WTC11 (cell line): ENCODE data around the gene KCNE1. TPM values are rescaled to one million over a fixed set of nuclear protein-coding genes. Genes with fewer than 3 reads are reported as not detected.

Experiments
- ATAC-seq: fragments of 200-7000 bp; cut with Tn5 transposase; 2 replicates; pipeline ENCODE4 v1.10.0; 2021; ENCODE audit warnings: mild to moderate bottlenecking, moderate library complexity
- CTCF ChIA-PET: fragments of 300-600 bp; sonication (Branson Sonifier 250); formaldehyde crosslinking; loops from one replicate; lab custom pipeline; 2021; ENCODE audit warnings: antibody characterized with exemption; lab: Charles Lee
- POLR2A ChIA-PET: fragments of 350-600 bp; sonication (Branson Sonifier 250); formaldehyde crosslinking; loops from one replicate; lab custom pipeline; 2021; ENCODE audit warnings: antibody characterized with exemption; lab: Charles Lee
- DNase-seq: peaks from one replicate; pipeline ENCODE4 v3.0.0; 2021; ENCODE audit warnings: low spot score
- H3K27ac Mint-ChIP-seq: 2 replicates; pipeline ENCODE4 v1.8.0; 2021; ENCODE audit warnings: mixed read lengths
- H3K27me3 Mint-ChIP-seq: 2 replicates; pipeline ENCODE4 v1.8.0; 2021; ENCODE audit warnings: low read depth, mild to moderate bottlenecking, moderate library complexity, mixed read lengths
- H3K36me3 Mint-ChIP-seq: 2 replicates; pipeline ENCODE4 v1.8.0; 2021; ENCODE audit warnings: mixed read lengths
- H3K4me1 Mint-ChIP-seq: 2 replicates; pipeline ENCODE4 v1.8.0; 2022; ENCODE audit warnings: mixed read lengths
- H3K4me3 Mint-ChIP-seq: 2 replicates; pipeline ENCODE4 v1.8.0; 2021; ENCODE audit warnings: mild to moderate bottlenecking, moderate library complexity, mixed read lengths
- H3K9me3 Mint-ChIP-seq: 2 replicates; pipeline ENCODE4 v1.8.0; 2021; ENCODE audit warnings: mixed read lengths
- CBFB ChIP-seq: sonication (generic); formaldehyde crosslinking; IDR thresholded peaks from 2 replicates; pipeline ENCODE4 v1.8.1; 2022; ENCODE audit warnings: mild to moderate bottlenecking, low read depth, missing genetic modification reagents
- CREM ChIP-seq: sonication (generic); formaldehyde crosslinking; IDR thresholded peaks from 2 replicates; pipeline ENCODE4 v1.8.1; 2022; ENCODE audit warnings: mild to moderate bottlenecking, missing genetic modification reagents, moderate library complexity
- ELF4 ChIP-seq: sonication (generic); formaldehyde crosslinking; IDR thresholded peaks from 2 replicates; pipeline ENCODE4 v1.8.1; 2022; ENCODE audit warnings: low read depth, mild to moderate bottlenecking, moderate library complexity, missing genetic modification reagents
- GRHL2 ChIP-seq: fragments of 250-450 bp; sonication (Bioruptor Pico); IDR thresholded peaks from 2 replicates; pipeline ENCODE4 v1.8.0; 2022; ENCODE audit warnings: mild to moderate bottlenecking, moderate library complexity; ENCODE audit not compliant: insufficient replicate concordance, severe bottlenecking
- HMGA2 ChIP-seq: fragments of 250-450 bp; sonication (Bioruptor Pico); IDR thresholded peaks from 2 replicates; pipeline ENCODE4 v1.4.0; 2021; ENCODE audit warnings: mild to moderate bottlenecking, moderate library complexity
- IRF2 ChIP-seq: sonication (generic); formaldehyde crosslinking; IDR thresholded peaks from 2 replicates; pipeline ENCODE4 v1.8.0; 2022; ENCODE audit warnings: low read depth, missing genetic modification reagents, borderline replicate concordance
- JAZF1 ChIP-seq: fragments of 250-450 bp; sonication (Bioruptor Pico); IDR thresholded peaks from 2 replicates; pipeline ENCODE4 v1.9.0; 2021; ENCODE audit warnings: moderate library complexity, mild to moderate bottlenecking, inconsistent platforms
- OVOL2 ChIP-seq: fragments of 250-450 bp; sonication (Bioruptor Pico); IDR thresholded peaks from 2 replicates; pipeline ENCODE4 v1.9.0; 2021; ENCODE audit warnings: mild to moderate bottlenecking, borderline replicate concordance
- RELA ChIP-seq: sonication (generic); formaldehyde crosslinking; IDR thresholded peaks from 2 replicates; pipeline ENCODE4 v1.8.1; 2022; ENCODE audit warnings: missing genetic modification reagents, mild to moderate bottlenecking, borderline replicate concordance
- SMAD3 ChIP-seq: sonication (generic); formaldehyde crosslinking; IDR thresholded peaks from 2 replicates; pipeline ENCODE4 v1.8.0; 2022; ENCODE audit warnings: missing genetic modification reagents, mild to moderate bottlenecking, borderline replicate concordance
- TEAD1 ChIP-seq: sonication (generic); formaldehyde crosslinking; IDR thresholded peaks from 2 replicates; pipeline ENCODE4 v1.8.0; 2022; ENCODE audit warnings: mild to moderate bottlenecking, missing genetic modification reagents
- ZNF416 ChIP-seq: fragments of 250-450 bp; sonication (Bioruptor Pico); IDR thresholded peaks from 2 replicates; pipeline ENCODE4 v1.9.0; 2021; ENCODE audit warnings: mild to moderate bottlenecking, inconsistent platforms
- total RNA-seq: library from RNA; stranded (reverse); gene quantifications from 3 replicates; pipeline ENCODE4 v1.2.3, GENCODE V29; 2021
- TF ChIP-seq, protein P1 (sequence below): fragments of 250-450 bp; sonication (Bioruptor Pico); IDR thresholded peaks from 2 replicates; pipeline ENCODE4 v1.9.0; 2021; ENCODE audit warnings: mild to moderate bottlenecking
- TF ChIP-seq, protein P2 (sequence below): fragments of 250-450 bp; sonication (Bioruptor Pico); IDR thresholded peaks from 2 replicates; pipeline ENCODE4 v1.9.0; 2021; ENCODE audit warnings: mild to moderate bottlenecking, borderline replicate concordance
- TF ChIP-seq, protein P3 (sequence below): fragments of 250-450 bp; sonication (Bioruptor Pico); IDR thresholded peaks from 2 replicates; pipeline ENCODE4 v1.9.0; 2021; ENCODE audit warnings: mild to moderate bottlenecking
- TF ChIP-seq, protein P4 (sequence below): sonication (generic); formaldehyde crosslinking; IDR thresholded peaks from 2 replicates; pipeline ENCODE4 v1.8.1; 2023; ENCODE audit warnings: mild to moderate bottlenecking, missing genetic modification reagents
- TF ChIP-seq, protein P5 (sequence below): sonication (generic); formaldehyde crosslinking; IDR thresholded peaks from 2 replicates; pipeline ENCODE4 v1.8.0; 2022; ENCODE audit warnings: mild to moderate bottlenecking, missing genetic modification reagents
- TF ChIP-seq, protein P6 (sequence below): sonication (generic); formaldehyde crosslinking; IDR thresholded peaks from 2 replicates; pipeline ENCODE4 v1.8.1; 2022; ENCODE audit warnings: low read depth, missing genetic modification reagents, borderline replicate concordance
- TF ChIP-seq, protein P7 (sequence below): sonication (generic); formaldehyde crosslinking; IDR thresholded peaks from 2 replicates; pipeline ENCODE4 v1.8.0; 2022; ENCODE audit warnings: mild to moderate bottlenecking, missing genetic modification reagents

The KCNE1 gene
- total RNA-seq, 1 experiment from 2014 or later = 0.37 TPM

DNA sequence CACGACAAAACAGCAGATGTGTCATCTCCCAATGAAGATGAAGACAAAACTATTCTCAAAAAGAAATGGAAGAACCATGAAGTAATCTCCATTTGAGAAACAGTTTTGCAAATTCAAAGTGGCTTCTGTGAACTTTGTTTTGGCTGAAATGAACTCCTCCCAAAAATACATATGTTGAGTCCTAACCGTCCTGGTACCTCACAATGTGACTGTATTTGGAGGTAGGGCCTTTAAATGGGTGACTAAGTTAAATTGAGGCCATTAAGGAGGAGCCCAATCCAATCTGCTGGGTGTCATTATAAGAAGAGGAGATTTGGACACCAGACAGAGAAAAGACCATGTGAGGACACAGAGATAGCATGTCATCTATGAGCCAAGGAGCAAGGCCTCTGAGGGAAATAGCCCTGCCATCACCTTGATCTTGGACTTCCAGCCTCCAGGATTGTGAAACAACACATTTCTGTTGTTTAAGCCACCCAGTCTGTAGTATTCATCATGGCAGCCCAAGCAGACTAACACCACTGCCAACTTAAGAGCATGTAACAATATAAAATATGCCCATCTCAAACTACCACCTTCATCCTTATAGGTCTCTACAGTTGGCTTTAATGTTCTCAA, 38.3 kb upstream of the KCNE1 start:
- H3K4me3 Mint-ChIP-seq = no peak overlapping the region
- POLR2A ChIA-PET = no interaction called here
- H3K36me3 Mint-ChIP-seq = peaks cover 18% of the 10 kb centered on the region
- DNase-seq (no peak), ATAC-seq (no peak)
- CTCF ChIA-PET = no interaction called here
- H3K27ac Mint-ChIP-seq = no peak overlapping the region
- no peak for TF ChIP-seq RELA
- TF ChIP-seq, protein P1, sequence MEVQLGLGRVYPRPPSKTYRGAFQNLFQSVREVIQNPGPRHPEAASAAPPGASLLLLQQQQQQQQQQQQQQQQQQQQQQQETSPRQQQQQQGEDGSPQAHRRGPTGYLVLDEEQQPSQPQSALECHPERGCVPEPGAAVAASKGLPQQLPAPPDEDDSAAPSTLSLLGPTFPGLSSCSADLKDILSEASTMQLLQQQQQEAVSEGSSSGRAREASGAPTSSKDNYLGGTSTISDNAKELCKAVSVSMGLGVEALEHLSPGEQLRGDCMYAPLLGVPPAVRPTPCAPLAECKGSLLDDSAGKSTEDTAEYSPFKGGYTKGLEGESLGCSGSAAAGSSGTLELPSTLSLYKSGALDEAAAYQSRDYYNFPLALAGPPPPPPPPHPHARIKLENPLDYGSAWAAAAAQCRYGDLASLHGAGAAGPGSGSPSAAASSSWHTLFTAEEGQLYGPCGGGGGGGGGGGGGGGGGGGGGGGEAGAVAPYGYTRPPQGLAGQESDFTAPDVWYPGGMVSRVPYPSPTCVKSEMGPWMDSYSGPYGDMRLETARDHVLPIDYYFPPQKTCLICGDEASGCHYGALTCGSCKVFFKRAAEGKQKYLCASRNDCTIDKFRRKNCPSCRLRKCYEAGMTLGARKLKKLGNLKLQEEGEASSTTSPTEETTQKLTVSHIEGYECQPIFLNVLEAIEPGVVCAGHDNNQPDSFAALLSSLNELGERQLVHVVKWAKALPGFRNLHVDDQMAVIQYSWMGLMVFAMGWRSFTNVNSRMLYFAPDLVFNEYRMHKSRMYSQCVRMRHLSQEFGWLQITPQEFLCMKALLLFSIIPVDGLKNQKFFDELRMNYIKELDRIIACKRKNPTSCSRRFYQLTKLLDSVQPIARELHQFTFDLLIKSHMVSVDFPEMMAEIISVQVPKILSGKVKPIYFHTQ (CRISPR knock-in tag) = no peak
- TF ChIP-seq, protein P2, sequence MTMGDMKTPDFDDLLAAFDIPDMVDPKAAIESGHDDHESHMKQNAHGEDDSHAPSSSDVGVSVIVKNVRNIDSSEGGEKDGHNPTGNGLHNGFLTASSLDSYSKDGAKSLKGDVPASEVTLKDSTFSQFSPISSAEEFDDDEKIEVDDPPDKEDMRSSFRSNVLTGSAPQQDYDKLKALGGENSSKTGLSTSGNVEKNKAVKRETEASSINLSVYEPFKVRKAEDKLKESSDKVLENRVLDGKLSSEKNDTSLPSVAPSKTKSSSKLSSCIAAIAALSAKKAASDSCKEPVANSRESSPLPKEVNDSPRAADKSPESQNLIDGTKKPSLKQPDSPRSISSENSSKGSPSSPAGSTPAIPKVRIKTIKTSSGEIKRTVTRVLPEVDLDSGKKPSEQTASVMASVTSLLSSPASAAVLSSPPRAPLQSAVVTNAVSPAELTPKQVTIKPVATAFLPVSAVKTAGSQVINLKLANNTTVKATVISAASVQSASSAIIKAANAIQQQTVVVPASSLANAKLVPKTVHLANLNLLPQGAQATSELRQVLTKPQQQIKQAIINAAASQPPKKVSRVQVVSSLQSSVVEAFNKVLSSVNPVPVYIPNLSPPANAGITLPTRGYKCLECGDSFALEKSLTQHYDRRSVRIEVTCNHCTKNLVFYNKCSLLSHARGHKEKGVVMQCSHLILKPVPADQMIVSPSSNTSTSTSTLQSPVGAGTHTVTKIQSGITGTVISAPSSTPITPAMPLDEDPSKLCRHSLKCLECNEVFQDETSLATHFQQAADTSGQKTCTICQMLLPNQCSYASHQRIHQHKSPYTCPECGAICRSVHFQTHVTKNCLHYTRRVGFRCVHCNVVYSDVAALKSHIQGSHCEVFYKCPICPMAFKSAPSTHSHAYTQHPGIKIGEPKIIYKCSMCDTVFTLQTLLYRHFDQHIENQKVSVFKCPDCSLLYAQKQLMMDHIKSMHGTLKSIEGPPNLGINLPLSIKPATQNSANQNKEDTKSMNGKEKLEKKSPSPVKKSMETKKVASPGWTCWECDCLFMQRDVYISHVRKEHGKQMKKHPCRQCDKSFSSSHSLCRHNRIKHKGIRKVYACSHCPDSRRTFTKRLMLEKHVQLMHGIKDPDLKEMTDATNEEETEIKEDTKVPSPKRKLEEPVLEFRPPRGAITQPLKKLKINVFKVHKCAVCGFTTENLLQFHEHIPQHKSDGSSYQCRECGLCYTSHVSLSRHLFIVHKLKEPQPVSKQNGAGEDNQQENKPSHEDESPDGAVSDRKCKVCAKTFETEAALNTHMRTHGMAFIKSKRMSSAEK (CRISPR knock-in tag) = no peak
- no peak for TF ChIP-seq IRF2 (CRISPR knock-in tag)
- TF ChIP-seq ELF4 (CRISPR knock-in tag) = no peak
- peaks cover 33% of the 10 kb centered on the region for H3K9me3 Mint-ChIP-seq
- H3K4me1 Mint-ChIP-seq = peaks cover 10% of the 10 kb centered on the region
- peaks cover 3% of the 10 kb centered on the region; the same call in 1 of the 2 replicates for H3K27me3 Mint-ChIP-seq

DNA sequence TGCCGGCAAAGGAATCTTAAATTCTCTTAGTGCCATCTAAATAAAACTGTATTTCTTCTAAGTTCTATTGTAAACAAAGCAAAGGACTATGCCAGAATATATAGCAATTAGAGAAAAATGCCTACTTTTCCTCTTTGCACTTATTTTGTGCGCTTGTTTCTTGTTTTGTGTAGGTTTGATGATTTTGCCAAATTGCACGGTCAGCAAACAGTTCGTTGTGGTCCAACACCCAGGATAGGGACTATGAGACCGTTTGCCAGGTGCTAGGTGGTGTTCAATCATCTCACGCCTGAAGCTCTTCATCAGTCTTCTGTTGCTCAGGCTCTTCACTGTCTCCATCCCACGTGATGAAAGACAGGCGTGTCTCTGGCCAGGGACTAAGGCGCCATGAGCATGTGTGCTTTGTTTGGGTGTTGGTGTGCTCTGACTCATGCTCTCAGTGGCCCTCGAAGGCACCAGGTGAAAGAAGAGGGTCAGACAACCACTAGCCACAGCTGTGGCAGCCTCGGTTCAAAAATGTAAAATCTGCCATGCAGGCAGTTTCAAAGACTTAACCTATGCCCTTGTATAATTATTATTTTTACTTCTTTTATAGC, 36.9 kb upstream of the KCNE1 start:
- Mint-ChIP-seq H3K9me3 (peaks cover 23% of the 10 kb centered on the region), H3K27ac (no peak overlapping the region), H3K36me3 (0 out of 2 replicates have a peak, but pooled peaks cover 4% of the 10 kb centered on the region), H3K4me1 (peaks cover 13% of the 10 kb centered on the region), H3K27me3 (0 out of 2 replicates have a peak, but pooled peaks cover 6% of the 10 kb centered on the region), H3K4me3 (no peak overlapping the region)
- ATAC-seq = no peak
- CTCF ChIA-PET = no interaction called here
- POLR2A ChIA-PET = no interaction called here
- no peak for DNase-seq
- TF ChIP-seq, protein P3, sequence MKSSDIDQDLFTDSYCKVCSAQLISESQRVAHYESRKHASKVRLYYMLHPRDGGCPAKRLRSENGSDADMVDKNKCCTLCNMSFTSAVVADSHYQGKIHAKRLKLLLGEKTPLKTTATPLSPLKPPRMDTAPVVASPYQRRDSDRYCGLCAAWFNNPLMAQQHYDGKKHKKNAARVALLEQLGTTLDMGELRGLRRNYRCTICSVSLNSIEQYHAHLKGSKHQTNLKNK (CRISPR knock-in tag) = no peak
- TF ChIP-seq, protein P4, sequence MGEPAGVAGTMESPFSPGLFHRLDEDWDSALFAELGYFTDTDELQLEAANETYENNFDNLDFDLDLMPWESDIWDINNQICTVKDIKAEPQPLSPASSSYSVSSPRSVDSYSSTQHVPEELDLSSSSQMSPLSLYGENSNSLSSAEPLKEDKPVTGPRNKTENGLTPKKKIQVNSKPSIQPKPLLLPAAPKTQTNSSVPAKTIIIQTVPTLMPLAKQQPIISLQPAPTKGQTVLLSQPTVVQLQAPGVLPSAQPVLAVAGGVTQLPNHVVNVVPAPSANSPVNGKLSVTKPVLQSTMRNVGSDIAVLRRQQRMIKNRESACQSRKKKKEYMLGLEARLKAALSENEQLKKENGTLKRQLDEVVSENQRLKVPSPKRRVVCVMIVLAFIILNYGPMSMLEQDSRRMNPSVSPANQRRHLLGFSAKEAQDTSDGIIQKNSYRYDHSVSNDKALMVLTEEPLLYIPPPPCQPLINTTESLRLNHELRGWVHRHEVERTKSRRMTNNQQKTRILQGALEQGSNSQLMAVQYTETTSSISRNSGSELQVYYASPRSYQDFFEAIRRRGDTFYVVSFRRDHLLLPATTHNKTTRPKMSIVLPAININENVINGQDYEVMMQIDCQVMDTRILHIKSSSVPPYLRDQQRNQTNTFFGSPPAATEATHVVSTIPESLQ (CRISPR knock-in tag) = no peak
- TF ChIP-seq HMGA2 (CRISPR knock-in tag) (no peak), SMAD3 (no peak), ZNF416 (CRISPR knock-in tag) (no peak), JAZF1 (CRISPR knock-in tag) (no peak), RELA (no peak), GRHL2 (no peak), TEAD1 (CRISPR knock-in tag) (no peak), OVOL2 (no peak), CBFB (CRISPR knock-in tag) (no peak), CREM (CRISPR knock-in tag) (no peak)
- TF ChIP-seq, protein P5, sequence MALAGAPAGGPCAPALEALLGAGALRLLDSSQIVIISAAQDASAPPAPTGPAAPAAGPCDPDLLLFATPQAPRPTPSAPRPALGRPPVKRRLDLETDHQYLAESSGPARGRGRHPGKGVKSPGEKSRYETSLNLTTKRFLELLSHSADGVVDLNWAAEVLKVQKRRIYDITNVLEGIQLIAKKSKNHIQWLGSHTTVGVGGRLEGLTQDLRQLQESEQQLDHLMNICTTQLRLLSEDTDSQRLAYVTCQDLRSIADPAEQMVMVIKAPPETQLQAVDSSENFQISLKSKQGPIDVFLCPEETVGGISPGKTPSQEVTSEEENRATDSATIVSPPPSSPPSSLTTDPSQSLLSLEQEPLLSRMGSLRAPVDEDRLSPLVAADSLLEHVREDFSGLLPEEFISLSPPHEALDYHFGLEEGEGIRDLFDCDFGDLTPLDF (CRISPR knock-in tag) = no peak
- TF ChIP-seq, protein P6, sequence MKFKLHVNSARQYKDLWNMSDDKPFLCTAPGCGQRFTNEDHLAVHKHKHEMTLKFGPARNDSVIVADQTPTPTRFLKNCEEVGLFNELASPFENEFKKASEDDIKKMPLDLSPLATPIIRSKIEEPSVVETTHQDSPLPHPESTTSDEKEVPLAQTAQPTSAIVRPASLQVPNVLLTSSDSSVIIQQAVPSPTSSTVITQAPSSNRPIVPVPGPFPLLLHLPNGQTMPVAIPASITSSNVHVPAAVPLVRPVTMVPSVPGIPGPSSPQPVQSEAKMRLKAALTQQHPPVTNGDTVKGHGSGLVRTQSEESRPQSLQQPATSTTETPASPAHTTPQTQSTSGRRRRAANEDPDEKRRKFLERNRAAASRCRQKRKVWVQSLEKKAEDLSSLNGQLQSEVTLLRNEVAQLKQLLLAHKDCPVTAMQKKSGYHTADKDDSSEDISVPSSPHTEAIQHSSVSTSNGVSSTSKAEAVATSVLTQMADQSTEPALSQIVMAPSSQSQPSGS (CRISPR knock-in tag) = no peak
- TF ChIP-seq, protein P7, sequence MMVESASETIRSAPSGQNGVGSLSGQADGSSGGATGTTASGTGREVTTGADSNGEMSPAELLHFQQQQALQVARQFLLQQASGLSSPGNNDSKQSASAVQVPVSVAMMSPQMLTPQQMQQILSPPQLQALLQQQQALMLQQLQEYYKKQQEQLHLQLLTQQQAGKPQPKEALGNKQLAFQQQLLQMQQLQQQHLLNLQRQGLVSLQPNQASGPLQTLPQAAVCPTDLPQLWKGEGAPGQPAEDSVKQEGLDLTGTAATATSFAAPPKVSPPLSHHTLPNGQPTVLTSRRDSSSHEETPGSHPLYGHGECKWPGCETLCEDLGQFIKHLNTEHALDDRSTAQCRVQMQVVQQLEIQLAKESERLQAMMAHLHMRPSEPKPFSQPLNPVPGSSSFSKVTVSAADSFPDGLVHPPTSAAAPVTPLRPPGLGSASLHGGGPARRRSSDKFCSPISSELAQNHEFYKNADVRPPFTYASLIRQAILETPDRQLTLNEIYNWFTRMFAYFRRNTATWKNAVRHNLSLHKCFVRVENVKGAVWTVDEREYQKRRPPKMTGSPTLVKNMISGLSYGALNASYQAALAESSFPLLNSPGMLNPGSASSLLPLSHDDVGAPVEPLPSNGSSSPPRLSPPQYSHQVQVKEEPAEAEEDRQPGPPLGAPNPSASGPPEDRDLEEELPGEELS = no peak
